WTC11 (cell line): ENCODE results near the gene HS3ST3A1. TPM values are rescaled to one million over a fixed set of nuclear protein-coding genes. Genes with fewer than 3 reads are reported as not detected.

ENCODE experiments used
- ATAC-seq: fragments of 200-7000 bp; cut with Tn5 transposase; 2 replicates; pipeline ENCODE4 v1.10.0; 2021; ENCODE audit warnings: mild to moderate bottlenecking, moderate library complexity
- CTCF ChIA-PET: fragments of 300-600 bp; sonication (Branson Sonifier 250); formaldehyde crosslinking; loops from one replicate; lab custom pipeline; 2021; ENCODE audit warnings: antibody characterized with exemption; lab: Charles Lee
- POLR2A ChIA-PET: fragments of 350-600 bp; sonication (Branson Sonifier 250); formaldehyde crosslinking; loops from one replicate; lab custom pipeline; 2021; ENCODE audit warnings: antibody characterized with exemption; lab: Charles Lee
- DNase-seq: peaks from one replicate; pipeline ENCODE4 v3.0.0; 2021; ENCODE audit warnings: low spot score
- H3K27ac Mint-ChIP-seq: 2 replicates; pipeline ENCODE4 v1.8.0; 2021; ENCODE audit warnings: mixed read lengths
- H3K27me3 Mint-ChIP-seq: 2 replicates; pipeline ENCODE4 v1.8.0; 2021; ENCODE audit warnings: low read depth, mild to moderate bottlenecking, moderate library complexity, mixed read lengths
- H3K36me3 Mint-ChIP-seq: 2 replicates; pipeline ENCODE4 v1.8.0; 2021; ENCODE audit warnings: mixed read lengths
- H3K4me1 Mint-ChIP-seq: 2 replicates; pipeline ENCODE4 v1.8.0; 2022; ENCODE audit warnings: mixed read lengths
- H3K4me3 Mint-ChIP-seq: 2 replicates; pipeline ENCODE4 v1.8.0; 2021; ENCODE audit warnings: mild to moderate bottlenecking, moderate library complexity, mixed read lengths
- H3K9me3 Mint-ChIP-seq: 2 replicates; pipeline ENCODE4 v1.8.0; 2021; ENCODE audit warnings: mixed read lengths
- EMX1 ChIP-seq: fragments of 250-450 bp; sonication (Bioruptor Pico); IDR thresholded peaks from 2 replicates; pipeline ENCODE4 v1.8.0; 2021; ENCODE audit warnings: mild to moderate bottlenecking
- FOXJ3 ChIP-seq: sonication (generic); formaldehyde crosslinking; IDR thresholded peaks from 2 replicates; pipeline ENCODE4 v1.9.0; 2021; ENCODE audit warnings: missing genetic modification reagents, mild to moderate bottlenecking, borderline replicate concordance
- MXD4 ChIP-seq: fragments of 250-450 bp; sonication (Bioruptor Pico); IDR thresholded peaks from 2 replicates; pipeline ENCODE4 v1.8.0; 2021; ENCODE audit warnings: mild to moderate bottlenecking, moderate library complexity, borderline replicate concordance
- NFATC4 ChIP-seq: fragments of 250-450 bp; sonication (Bioruptor Pico); IDR thresholded peaks from 2 replicates; pipeline ENCODE4 v1.9.0; 2021; ENCODE audit warnings: mild to moderate bottlenecking
- NR1H2 ChIP-seq: sonication (generic); formaldehyde crosslinking; IDR thresholded peaks from 2 replicates; pipeline ENCODE4 v1.9.0; 2021; ENCODE audit warnings: mild to moderate bottlenecking, moderate library complexity, missing genetic modification reagents
- PRRX2 ChIP-seq: fragments of 250-450 bp; sonication (Bioruptor Pico); IDR thresholded peaks from 2 replicates; pipeline ENCODE4 v1.8.0; 2021; ENCODE audit warnings: mild to moderate bottlenecking
- TCF7 ChIP-seq: sonication (generic); formaldehyde crosslinking; IDR thresholded peaks from 2 replicates; pipeline ENCODE4 v1.8.0; 2022; ENCODE audit warnings: mild to moderate bottlenecking, low read depth, missing genetic modification reagents, moderate library complexity
- ZNF263 ChIP-seq: sonication (generic); formaldehyde crosslinking; IDR thresholded peaks from 2 replicates; pipeline ENCODE4 v1.8.1; 2022; ENCODE audit warnings: low read depth, mild to moderate bottlenecking, moderate library complexity, missing genetic modification reagents
- ZNF423 ChIP-seq: fragments of 250-450 bp; sonication (Bioruptor Pico); IDR thresholded peaks from 2 replicates; pipeline ENCODE4 v2.1.2; 2022; ENCODE audit warnings: mild to moderate bottlenecking, moderate library complexity
- ZNF671 ChIP-seq: fragments of 250-450 bp; sonication (Bioruptor Pico); IDR thresholded peaks from 2 replicates; pipeline ENCODE4 v1.8.0; 2021; ENCODE audit warnings: mild to moderate bottlenecking
- total RNA-seq: library from RNA; stranded (reverse); gene quantifications from 3 replicates; pipeline ENCODE4 v1.2.3, GENCODE V29; 2021
- TF ChIP-seq, protein P1 (sequence below): sonication (generic); formaldehyde crosslinking; IDR thresholded peaks from 2 replicates; pipeline ENCODE4 v1.8.1; 2022; ENCODE audit warnings: missing genetic modification reagents, borderline replicate concordance
- TF ChIP-seq, protein P2 (sequence below): sonication (generic); formaldehyde crosslinking; IDR thresholded peaks from 2 replicates; pipeline ENCODE4 v1.8.1; 2022; ENCODE audit warnings: low read depth, mild to moderate bottlenecking, moderate library complexity, missing genetic modification reagents, borderline replicate concordance
- TF ChIP-seq, protein P3 (sequence below): sonication (generic); formaldehyde crosslinking; IDR thresholded peaks from 2 replicates; pipeline ENCODE4 v1.8.1; 2023; ENCODE audit warnings: mild to moderate bottlenecking, missing genetic modification reagents, borderline replicate concordance
- TF ChIP-seq, protein P4 (sequence below): fragments of 250-450 bp; sonication (Bioruptor Pico); IDR thresholded peaks from 2 replicates; pipeline ENCODE4 v1.9.0; 2021; ENCODE audit warnings: mild to moderate bottlenecking, borderline replicate concordance
- TF ChIP-seq, protein P5 (sequence below): sonication (generic); formaldehyde crosslinking; IDR thresholded peaks from 2 replicates; pipeline ENCODE4 v1.8.0; 2022; ENCODE audit warnings: mild to moderate bottlenecking, missing genetic modification reagents

HS3ST3A1 gene
- total RNA-seq, 1 experiment from 2014 or later, result 9.7 TPM

DNA sequence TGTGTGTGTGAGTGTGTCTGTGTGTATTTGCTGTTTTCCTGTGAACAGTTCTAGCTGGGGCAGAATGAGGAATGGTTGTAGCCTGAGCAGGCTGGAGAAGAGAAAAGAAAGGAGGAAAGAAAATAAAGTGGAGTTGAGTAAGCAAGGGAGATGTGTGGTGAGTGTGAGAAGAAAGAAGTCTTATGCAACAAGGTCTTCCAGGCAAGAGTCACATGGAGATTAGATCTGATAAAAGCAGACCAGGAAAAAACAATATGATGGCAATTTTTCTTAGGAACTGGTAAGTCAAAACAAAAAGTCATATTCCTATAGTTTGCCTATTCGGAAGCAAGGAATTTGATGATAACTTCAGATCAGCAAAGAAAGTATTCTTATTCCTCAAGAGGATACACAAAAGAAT is 125.0 kb downstream of the HS3ST3A1 start:
- Mint-ChIP-seq H3K4me3 (no peak overlapping the region), H3K9me3 (peaks cover 34% of the 10 kb centered on the region), H3K27ac (no peak overlapping the region), H3K4me1 (no peaks in the 10 kb centered on the region)
- CTCF ChIA-PET, result no interaction called here
- TF ChIP-seq, protein P1, sequence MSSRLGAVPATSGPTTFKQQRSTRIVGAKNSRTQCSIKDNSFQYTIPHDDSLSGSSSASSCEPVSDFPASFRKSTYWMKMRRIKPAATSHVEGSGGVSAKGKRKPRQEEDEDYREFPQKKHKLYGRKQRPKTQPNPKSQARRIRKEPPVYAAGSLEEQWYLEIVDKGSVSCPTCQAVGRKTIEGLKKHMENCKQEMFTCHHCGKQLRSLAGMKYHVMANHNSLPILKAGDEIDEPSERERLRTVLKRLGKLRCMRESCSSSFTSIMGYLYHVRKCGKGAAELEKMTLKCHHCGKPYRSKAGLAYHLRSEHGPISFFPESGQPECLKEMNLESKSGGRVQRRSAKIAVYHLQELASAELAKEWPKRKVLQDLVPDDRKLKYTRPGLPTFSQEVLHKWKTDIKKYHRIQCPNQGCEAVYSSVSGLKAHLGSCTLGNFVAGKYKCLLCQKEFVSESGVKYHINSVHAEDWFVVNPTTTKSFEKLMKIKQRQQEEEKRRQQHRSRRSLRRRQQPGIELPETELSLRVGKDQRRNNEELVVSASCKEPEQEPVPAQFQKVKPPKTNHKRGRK (CRISPR knock-in tag), result no peak
- no peak for TF ChIP-seq NFATC4 (CRISPR knock-in tag)
- TF ChIP-seq FOXJ3 (CRISPR knock-in tag), result no peak
- TF ChIP-seq EMX1 (CRISPR knock-in tag), result no peak
- no peak for TF ChIP-seq NR1H2 (CRISPR knock-in tag)
- TF ChIP-seq, protein P2, sequence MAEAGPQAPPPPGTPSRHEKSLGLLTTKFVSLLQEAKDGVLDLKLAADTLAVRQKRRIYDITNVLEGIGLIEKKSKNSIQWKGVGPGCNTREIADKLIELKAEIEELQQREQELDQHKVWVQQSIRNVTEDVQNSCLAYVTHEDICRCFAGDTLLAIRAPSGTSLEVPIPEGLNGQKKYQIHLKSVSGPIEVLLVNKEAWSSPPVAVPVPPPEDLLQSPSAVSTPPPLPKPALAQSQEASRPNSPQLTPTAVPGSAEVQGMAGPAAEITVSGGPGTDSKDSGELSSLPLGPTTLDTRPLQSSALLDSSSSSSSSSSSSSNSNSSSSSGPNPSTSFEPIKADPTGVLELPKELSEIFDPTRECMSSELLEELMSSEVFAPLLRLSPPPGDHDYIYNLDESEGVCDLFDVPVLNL (CRISPR knock-in tag), result no peak
- no peak for TF ChIP-seq MXD4 (CRISPR knock-in tag)
- TF ChIP-seq, all 79 proteins: peak for 0
- Mint-ChIP-seq H3K27me3 (0 out of 2 replicates have a peak, but pooled peaks cover 4% of the 10 kb centered on the region), H3K36me3 (peaks cover 29% of the 10 kb centered on the region)
- DNase-seq, result no peak
- ATAC-seq, result no peak
- POLR2A ChIA-PET, result no interaction called here

DNA sequence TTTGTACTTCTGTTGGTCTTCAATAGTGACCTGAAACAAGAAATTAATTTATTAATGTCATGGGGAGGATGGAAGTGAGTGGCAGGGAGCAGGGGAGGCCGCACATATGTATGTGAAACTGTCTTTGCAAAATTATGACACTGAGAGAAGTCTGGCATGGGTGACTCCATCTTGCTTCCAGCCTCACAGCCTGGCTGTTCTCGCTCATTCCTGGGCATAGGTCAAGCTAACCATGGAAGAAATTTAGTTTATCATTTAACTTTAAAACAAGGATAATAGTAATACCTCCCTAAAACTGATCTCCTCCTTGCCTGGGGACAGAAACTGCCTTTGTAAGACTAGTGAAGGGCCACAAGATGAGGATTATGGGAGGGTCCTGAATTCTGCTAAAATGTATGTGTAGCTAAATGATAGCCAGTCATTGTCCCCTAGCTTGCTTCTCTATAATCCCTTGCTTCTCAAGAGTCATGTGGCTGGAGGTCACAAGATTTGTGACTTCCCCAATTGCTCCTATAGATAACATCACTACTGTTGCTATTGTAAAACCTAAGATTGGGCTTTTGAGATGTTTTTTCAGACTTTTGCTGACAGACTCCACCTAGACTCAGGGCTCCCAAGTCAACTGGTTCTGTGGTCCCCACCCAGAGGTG is 126.0 kb downstream of the HS3ST3A1 start:
- POLR2A ChIA-PET, result no interaction called here
- Mint-ChIP-seq H3K27ac (no peak overlapping the region), H3K27me3 (0 out of 2 replicates have a peak, but pooled peaks cover 4% of the 10 kb centered on the region)

More for the DNA sequence above, 126.0 kb downstream of the HS3ST3A1 start:
- Mint-ChIP-seq H3K4me3 (no peak overlapping the region), H3K4me1 (no peaks in the 10 kb centered on the region), H3K9me3 (peaks cover 24% of the 10 kb centered on the region), H3K36me3 (peaks cover 19% of the 10 kb centered on the region)
- ATAC-seq (no peak), DNase-seq (no peak)
- CTCF ChIA-PET, result no interaction called here
- TF ChIP-seq FOXJ3 (CRISPR knock-in tag) (no peak), ZNF263 (no peak), TCF7 (CRISPR knock-in tag) (no peak), ZNF671 (no peak), ZNF423 (CRISPR knock-in tag) (no peak), PRRX2 (CRISPR knock-in tag) (no peak)
- TF ChIP-seq, protein P2 (CRISPR knock-in tag), result no peak
- TF ChIP-seq, protein P3, sequence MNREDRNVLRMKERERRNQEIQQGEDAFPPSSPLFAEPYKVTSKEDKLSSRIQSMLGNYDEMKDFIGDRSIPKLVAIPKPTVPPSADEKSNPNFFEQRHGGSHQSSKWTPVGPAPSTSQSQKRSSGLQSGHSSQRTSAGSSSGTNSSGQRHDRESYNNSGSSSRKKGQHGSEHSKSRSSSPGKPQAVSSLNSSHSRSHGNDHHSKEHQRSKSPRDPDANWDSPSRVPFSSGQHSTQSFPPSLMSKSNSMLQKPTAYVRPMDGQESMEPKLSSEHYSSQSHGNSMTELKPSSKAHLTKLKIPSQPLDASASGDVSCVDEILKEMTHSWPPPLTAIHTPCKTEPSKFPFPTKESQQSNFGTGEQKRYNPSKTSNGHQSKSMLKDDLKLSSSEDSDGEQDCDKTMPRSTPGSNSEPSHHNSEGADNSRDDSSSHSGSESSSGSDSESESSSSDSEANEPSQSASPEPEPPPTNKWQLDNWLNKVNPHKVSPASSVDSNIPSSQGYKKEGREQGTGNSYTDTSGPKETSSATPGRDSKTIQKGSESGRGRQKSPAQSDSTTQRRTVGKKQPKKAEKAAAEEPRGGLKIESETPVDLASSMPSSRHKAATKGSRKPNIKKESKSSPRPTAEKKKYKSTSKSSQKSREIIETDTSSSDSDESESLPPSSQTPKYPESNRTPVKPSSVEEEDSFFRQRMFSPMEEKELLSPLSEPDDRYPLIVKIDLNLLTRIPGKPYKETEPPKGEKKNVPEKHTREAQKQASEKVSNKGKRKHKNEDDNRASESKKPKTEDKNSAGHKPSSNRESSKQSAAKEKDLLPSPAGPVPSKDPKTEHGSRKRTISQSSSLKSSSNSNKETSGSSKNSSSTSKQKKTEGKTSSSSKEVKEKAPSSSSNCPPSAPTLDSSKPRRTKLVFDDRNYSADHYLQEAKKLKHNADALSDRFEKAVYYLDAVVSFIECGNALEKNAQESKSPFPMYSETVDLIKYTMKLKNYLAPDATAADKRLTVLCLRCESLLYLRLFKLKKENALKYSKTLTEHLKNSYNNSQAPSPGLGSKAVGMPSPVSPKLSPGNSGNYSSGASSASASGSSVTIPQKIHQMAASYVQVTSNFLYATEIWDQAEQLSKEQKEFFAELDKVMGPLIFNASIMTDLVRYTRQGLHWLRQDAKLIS (CRISPR knock-in tag), result no peak
- TF ChIP-seq, protein P4, sequence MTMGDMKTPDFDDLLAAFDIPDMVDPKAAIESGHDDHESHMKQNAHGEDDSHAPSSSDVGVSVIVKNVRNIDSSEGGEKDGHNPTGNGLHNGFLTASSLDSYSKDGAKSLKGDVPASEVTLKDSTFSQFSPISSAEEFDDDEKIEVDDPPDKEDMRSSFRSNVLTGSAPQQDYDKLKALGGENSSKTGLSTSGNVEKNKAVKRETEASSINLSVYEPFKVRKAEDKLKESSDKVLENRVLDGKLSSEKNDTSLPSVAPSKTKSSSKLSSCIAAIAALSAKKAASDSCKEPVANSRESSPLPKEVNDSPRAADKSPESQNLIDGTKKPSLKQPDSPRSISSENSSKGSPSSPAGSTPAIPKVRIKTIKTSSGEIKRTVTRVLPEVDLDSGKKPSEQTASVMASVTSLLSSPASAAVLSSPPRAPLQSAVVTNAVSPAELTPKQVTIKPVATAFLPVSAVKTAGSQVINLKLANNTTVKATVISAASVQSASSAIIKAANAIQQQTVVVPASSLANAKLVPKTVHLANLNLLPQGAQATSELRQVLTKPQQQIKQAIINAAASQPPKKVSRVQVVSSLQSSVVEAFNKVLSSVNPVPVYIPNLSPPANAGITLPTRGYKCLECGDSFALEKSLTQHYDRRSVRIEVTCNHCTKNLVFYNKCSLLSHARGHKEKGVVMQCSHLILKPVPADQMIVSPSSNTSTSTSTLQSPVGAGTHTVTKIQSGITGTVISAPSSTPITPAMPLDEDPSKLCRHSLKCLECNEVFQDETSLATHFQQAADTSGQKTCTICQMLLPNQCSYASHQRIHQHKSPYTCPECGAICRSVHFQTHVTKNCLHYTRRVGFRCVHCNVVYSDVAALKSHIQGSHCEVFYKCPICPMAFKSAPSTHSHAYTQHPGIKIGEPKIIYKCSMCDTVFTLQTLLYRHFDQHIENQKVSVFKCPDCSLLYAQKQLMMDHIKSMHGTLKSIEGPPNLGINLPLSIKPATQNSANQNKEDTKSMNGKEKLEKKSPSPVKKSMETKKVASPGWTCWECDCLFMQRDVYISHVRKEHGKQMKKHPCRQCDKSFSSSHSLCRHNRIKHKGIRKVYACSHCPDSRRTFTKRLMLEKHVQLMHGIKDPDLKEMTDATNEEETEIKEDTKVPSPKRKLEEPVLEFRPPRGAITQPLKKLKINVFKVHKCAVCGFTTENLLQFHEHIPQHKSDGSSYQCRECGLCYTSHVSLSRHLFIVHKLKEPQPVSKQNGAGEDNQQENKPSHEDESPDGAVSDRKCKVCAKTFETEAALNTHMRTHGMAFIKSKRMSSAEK, result no peak
- TF ChIP-seq, protein P5, sequence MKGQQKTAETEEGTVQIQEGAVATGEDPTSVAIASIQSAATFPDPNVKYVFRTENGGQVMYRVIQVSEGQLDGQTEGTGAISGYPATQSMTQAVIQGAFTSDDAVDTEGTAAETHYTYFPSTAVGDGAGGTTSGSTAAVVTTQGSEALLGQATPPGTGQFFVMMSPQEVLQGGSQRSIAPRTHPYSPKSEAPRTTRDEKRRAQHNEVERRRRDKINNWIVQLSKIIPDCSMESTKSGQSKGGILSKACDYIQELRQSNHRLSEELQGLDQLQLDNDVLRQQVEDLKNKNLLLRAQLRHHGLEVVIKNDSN (CRISPR knock-in tag), result no peak
